A673 (cell line): ENCODE data around the gene PRKG1. TPM values are rescaled to one million over a fixed set of nuclear protein-coding genes. Genes with fewer than 3 reads are reported as not detected.

ENCODE experiments used
- BruUV-seq: library from RNA; stranded (reverse); fragments of 400-500 nt; replicated peaks from 2 replicates; lab custom pipeline; 2021; lab: Mats Ljungman, UMichigan
- CTCF ChIA-PET: fragments of 300-600 bp; sonication (Branson Sonifier 250); formaldehyde crosslinking; loops from one replicate; lab custom pipeline; 2022; ENCODE audit warnings: antibody characterized with exemption; lab: Charles Lee
- POLR2A ChIA-PET: fragments of 300-600 bp; sonication (Branson Sonifier 250); formaldehyde crosslinking; loops from one replicate; lab custom pipeline; 2022; ENCODE audit warnings: antibody characterized with exemption; ENCODE audit not compliant: low non-redundant PET; lab: Charles Lee
- DNase-seq: peaks from one replicate; pipeline ENCODE4 v3.0.0-alpha.2; 2015; ENCODE audit warnings: low spot score
- H3K27ac ChIP-seq: fragments of 200-600 bp; sonication (generic); 2 replicates; pipeline ENCODE4 v1.5.1; 2016; ENCODE audit warnings: mixed run types, low read depth, mild to moderate bottlenecking, mixed read lengths, antibody characterized with exemption, low read length; ENCODE audit not compliant: poor library complexity, severe bottlenecking
- H3K27me3 ChIP-seq: fragments of 200-600 bp; sonication (generic); replicated peaks from 2 replicates; pipeline ENCODE4 v1.6.1; 2017; ENCODE audit warnings: mixed run types, low read depth, mild to moderate bottlenecking, mixed read lengths, antibody characterized with exemption, low read length; ENCODE audit not compliant: insufficient read depth, poor library complexity
- H3K36me3 ChIP-seq: fragments of 200-600 bp; sonication (generic); 2 replicates; pipeline ENCODE4 v1.6.1; 2016; ENCODE audit warnings: mixed run types, mild to moderate bottlenecking, mixed read lengths, antibody characterized with exemption, low read length; ENCODE audit not compliant: insufficient read depth, poor library complexity, severe bottlenecking
- H3K4me1 ChIP-seq: fragments of 200-600 bp; sonication (generic); 2 replicates; pipeline ENCODE4 v1.6.1; 2017; ENCODE audit warnings: mixed run types, mild to moderate bottlenecking, mixed read lengths, antibody characterized with exemption, low read length; ENCODE audit not compliant: insufficient read depth, poor library complexity, severe bottlenecking
- H3K4me3 ChIP-seq: fragments of 200-600 bp; sonication (generic); 2 replicates; pipeline ENCODE4 v1.5.1; 2016; ENCODE audit warnings: low read depth, mixed run types, mild to moderate bottlenecking, mixed read lengths, low read length; ENCODE audit not compliant: poor library complexity, severe bottlenecking
- H3K9me3 ChIP-seq: fragments of 200-600 bp; sonication (generic); 2 replicates; pipeline ENCODE4 v1.6.1; 2016; ENCODE audit warnings: mixed run types, low read depth, mild to moderate bottlenecking, mixed read lengths, antibody characterized with exemption, low read length; ENCODE audit not compliant: poor library complexity, severe bottlenecking
- CTCF ChIP-seq: fragments of 300-800, 200-600 bp; sonication (generic); conservative IDR thresholded peaks from 2 replicates; pipeline ENCODE4 v1.5.1; 2017; ENCODE audit warnings: low read depth, mild to moderate bottlenecking, antibody characterized with exemption, low read length, moderate library complexity, mixed read lengths
- EZH2 ChIP-seq: fragments of 200-600 bp; sonication (generic); IDR thresholded peaks from 2 replicates; pipeline ENCODE4 v1.6.1; 2017; ENCODE audit warnings: borderline replicate concordance, low read depth, mild to moderate bottlenecking, mixed read lengths, antibody characterized with exemption, low read length; ENCODE audit not compliant: poor library complexity, severe bottlenecking
- intact Hi-C: fragments of 100-400 bp; cut with micrococcal nuclease; formaldehyde crosslinking; loops from one replicate; pipeline ENCODE4 v1.10.0; 2022; ENCODE audit not compliant: unreplicated experiment
- total RNA-seq: library from RNA; stranded (reverse); gene quantifications from 2 replicates; pipeline ENCODE4 v1.2.3, GENCODE V29; 2021

PRKG1 gene
- total RNA-seq, 1 experiment from 2014 or later, result 0.58 TPM

GRCh38 chr10:52300599-52301277 lies 1226.5 kb downstream of the PRKG1 start:
- TF ChIP-seq CTCF (no peak), EZH2 (no peak)
- no peak overlapping the region for H3K4me3 ChIP-seq
- ChIA-PET CTCF (no interaction called here), POLR2A (no interaction called here)
- no peaks in the 10 kb centered on the region for H3K36me3 ChIP-seq
- H3K27ac ChIP-seq, result no peak overlapping the region
- H3K4me1 ChIP-seq, result no peaks in the 10 kb centered on the region
- H3K27me3 ChIP-seq, result peaks cover 9% of the 10 kb centered on the region
- no peaks in the 10 kb centered on the region for H3K9me3 ChIP-seq
- no peak for DNase-seq
- BruUV-seq, result no TSS peak
- intact Hi-C loops, result no loop called here

- Histone ChIP-seq H3K9me3 (no peaks in the 10 kb centered on the region), H3K4me3 (peak overlapping the region; percentile 43), H3K4me1 (peaks cover 3% of the 10 kb centered on the region), H3K27ac (no peak overlapping the region), H3K27me3 (peaks cover 43% of the 10 kb centered on the region), H3K36me3 (no peaks in the 10 kb centered on the region)
- intact Hi-C loops, result loop anchor here (1.0 to 2.0 kb wide), 5 partner anchors 181 to 472 kb away; no protein-coding TSS in a partner anchor
- POLR2A ChIA-PET, result no interaction called here
- peak; percentile 46 for TF ChIP-seq EZH2
- peak; percentile 76 for TF ChIP-seq CTCF
- BruUV-seq, result no TSS peak
- DNase-seq, result peak; percentile 84
- CTCF ChIA-PET, result interaction anchor here (0.7 to 1.3 kb wide), 6 partner anchors 178 to 437 kb away, joined by 3 to 8 read pairs (median 5); no protein-coding TSS in a partner anchor
These were observed 1234.2 kb downstream of the PRKG1 start for GRCh38 chr10:52308251-52309031.

GRCh38 chr10:52312942-52313255 lies 1238.6 kb downstream of the PRKG1 start:
- Histone ChIP-seq H3K9me3 (no peaks in the 10 kb centered on the region), H3K4me1 (peaks cover 3% of the 10 kb centered on the region), H3K27ac (no peak overlapping the region), H3K36me3 (no peaks in the 10 kb centered on the region), H3K4me3 (peak overlapping the region; percentile 57), H3K27me3 (peaks cover 64% of the 10 kb centered on the region)
- no peak for DNase-seq
- BruUV-seq, result no TSS peak
- CTCF ChIA-PET, result interaction anchor here (0.7 kb wide), 1 partner anchor 10 kb away, joined by 4 read pairs; no protein-coding TSS in a partner anchor
- no peak for TF ChIP-seq CTCF
- TF ChIP-seq EZH2, result no peak
- intact Hi-C loops, result no loop called here
- POLR2A ChIA-PET, result no interaction called here
